ENCODE data around the gene SYNGR1. TPM values are rescaled to one million over a fixed set of nuclear protein-coding genes. Genes with fewer than 3 reads are reported as not detected.
"Not testable (repeated sequence)": the region's sequence is repeated elsewhere in the genome, so short reads cannot be mapped to it uniquely, and the experiment has no call there.

The SYNGR1 gene
- total RNA-seq, 5 donors from 2014 or later (not counting 1 experiment from before 2014, with no cell fraction given) = 1.1 to 4.3 (median 2.7) TPM

DNA sequence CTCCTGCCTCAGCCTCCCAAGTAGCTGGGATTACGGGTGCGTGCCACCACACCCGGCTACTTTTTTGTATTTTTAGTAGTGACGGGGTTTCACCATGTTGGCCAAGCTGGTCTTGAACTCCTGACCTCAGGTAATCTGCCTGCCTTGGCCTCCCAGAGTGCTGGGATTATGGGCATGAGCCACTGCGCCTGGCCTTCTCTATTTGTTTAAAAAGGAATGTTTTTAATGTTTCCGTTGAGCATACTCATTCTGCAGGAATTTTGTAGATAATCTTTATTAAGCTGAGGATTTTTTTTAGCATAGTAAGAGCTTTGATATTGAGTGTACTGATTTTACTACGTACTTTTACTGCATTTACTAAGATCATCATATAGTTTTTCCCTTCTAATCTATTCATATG lies 10.0 kb upstream of the SYNGR1 start:
- POLR2A ChIA-PET = interaction anchor here in 1 of 2 donors (0.8 kb wide), 1 partner anchor 150 kb away, joined by 9 read pairs; no protein-coding TSS in a partner anchor
- H3K27ac Mint-ChIP-seq; H3K36me3 ChIP-seq (ENCODE audit: control insufficient read depth in 2 of 2, extremely low read depth in 1 of 2, insufficient read depth in 1 of 2, low read length in 1 of 2); H3K4me3 ChIP-seq (ENCODE audit: control insufficient read depth in 1 of 2, extremely low read depth in 1 of 2, low read length in 1 of 2); H3K4me3 Mint-ChIP-seq; H3K4me1 ChIP-seq (ENCODE audit: control insufficient read depth in 1 of 2, extremely low read depth in 1 of 2, insufficient read depth in 2 of 2, low read length in 2 of 2); H3K27me3 Mint-ChIP-seq; DNase-seq; H3K27ac ChIP-seq (ENCODE audit: low read length); H3K9me3 Mint-ChIP-seq; H3K9me3 ChIP-seq; H3K4me1 Mint-ChIP-seq; ATAC-seq (replicated peaks in 1 of 4); H3K36me3 Mint-ChIP-seq: not testable (repeated sequence)
- WGBS (ENCODE audit: insufficient coverage) = 83% methylated on average over 4 of the region's 7 CpGs
- H3K27me3 ChIP-seq (replicated peaks in 1 of 2; ENCODE audit: control insufficient read depth in 2 of 2, extremely low read depth in 1 of 2, insufficient read depth in 2 of 2, low read length in 1 of 2) = peaks cover 0 to 10% of the 10 kb centered on the region in 2 experiments
- CTCF ChIA-PET = interaction anchor here in 1 of 2 donors (0.6 to 0.7 kb wide), 2 partner anchors 15 to 265 kb away, joined by 3 read pairs; no protein-coding TSS in a partner anchor

DNA sequence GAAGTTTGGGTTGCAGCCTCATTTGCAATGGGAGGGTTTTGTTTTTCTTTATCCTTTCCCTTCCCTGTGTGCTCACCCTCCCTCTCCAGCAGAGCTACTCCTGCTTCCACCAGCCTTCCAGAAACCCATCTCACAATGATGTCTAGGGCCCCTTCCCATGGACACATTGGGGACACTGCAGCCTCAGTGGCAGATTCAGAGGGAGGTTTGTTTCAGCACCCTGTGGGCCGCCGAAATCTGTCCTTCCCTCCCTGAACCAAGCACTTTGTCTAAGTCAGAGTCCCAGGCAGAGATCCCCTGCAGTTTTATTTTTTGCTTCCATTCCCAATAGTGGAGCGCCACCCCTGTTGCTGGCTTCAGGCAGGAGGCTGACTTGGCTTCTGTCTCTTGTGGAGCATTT lies 8.6 kb upstream of the SYNGR1 start:
- POLR2A ChIA-PET = interaction anchor here in 1 of 2 donors (0.7 kb wide), 1 partner anchor 1077 kb away, joined by 3 read pairs; no protein-coding TSS in a partner anchor
- ATAC-seq (replicated peaks in 1 of 4) = no peak

DNA sequence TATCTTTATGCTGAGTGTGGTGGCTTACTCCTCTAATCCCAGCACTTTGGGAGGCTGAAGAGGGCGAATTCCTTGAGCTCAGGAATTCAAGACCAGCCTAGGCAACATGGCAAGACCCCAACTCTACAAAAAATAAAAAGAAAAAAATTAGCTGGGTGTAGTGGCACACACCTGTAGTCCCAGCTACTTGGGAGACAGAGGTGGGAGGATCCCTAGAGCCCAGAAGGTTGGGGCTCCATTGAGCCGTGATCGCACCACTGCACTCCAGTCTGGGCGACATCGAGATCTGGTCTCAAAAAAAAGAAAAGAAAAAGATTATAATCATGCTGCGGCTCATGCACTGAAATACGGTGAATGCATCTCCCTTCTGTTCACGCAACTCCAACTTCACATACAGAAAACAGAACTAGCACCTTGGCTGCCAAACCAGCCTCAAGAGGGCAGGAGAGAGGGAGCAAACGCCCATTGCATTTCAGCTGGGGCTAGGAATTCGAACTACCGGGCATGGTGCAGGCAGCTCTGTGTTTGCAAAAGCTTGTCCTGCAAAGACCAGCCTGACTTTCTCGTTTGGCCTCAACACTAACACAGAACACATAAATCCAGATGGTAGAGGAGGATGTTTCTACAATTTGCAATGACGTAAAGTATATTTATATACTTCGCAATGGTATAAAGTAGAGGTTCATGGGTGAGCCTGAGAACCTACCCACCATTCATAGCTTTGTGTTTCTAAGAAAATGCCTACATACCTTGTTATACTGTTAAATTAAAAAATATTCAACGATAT lies 6.3 kb upstream of the SYNGR1 start:
- Histone ChIP-seq H3K4me3 (ENCODE audit: control insufficient read depth in 1 of 2, extremely low read depth in 1 of 2, low read length in 1 of 2) (no peak overlapping the region), H3K36me3 (ENCODE audit: control insufficient read depth in 2 of 2, extremely low read depth in 1 of 2, insufficient read depth in 1 of 2, low read length in 1 of 2) (no peaks in the 10 kb centered on the region), H3K4me1 (ENCODE audit: control insufficient read depth in 1 of 2, extremely low read depth in 1 of 2, insufficient read depth in 2 of 2, low read length in 2 of 2) (no peaks in the 10 kb centered on the region), H3K27ac (ENCODE audit: low read length) (no peak overlapping the region), H3K9me3 (no peaks in the 10 kb centered on the region), H3K27me3 (replicated peaks in 1 of 2; ENCODE audit: control insufficient read depth in 2 of 2, extremely low read depth in 1 of 2, insufficient read depth in 2 of 2, low read length in 1 of 2) (peaks cover 0 to 16% of the 10 kb centered on the region in 2 experiments)
- Mint-ChIP-seq H3K27ac (no peak overlapping the region), H3K4me3 (no peak overlapping the region), H3K27me3 (peaks cover 0 to 9% of the 10 kb centered on the region in 2 donors), H3K36me3 (no peaks in the 10 kb centered on the region), H3K9me3 (no peaks in the 10 kb centered on the region), H3K4me1 (peaks cover 4 to 7% (median 5%) of the 10 kb centered on the region in 3 donors)
- ChIA-PET POLR2A (interaction anchor here in 1 of 2 donors (0.5 kb wide), 1 partner anchor 10 kb away, joined by 6 read pairs; no protein-coding TSS in a partner anchor), CTCF (interaction anchor here (0.5 to 1.6 kb wide), 5 partner anchors 109 to 186 kb away, joined by 3 to 8 read pairs (median 3); no protein-coding TSS in a partner anchor)
- WGBS (ENCODE audit: insufficient coverage) = 0% methylated on average over 1 of the region's 15 CpGs
- ATAC-seq (replicated peaks in 1 of 4) = peak; percentile 81 to 90 (median 86)
- peak in 34 of 35 experiments; percentile 25 to 75 (median 53) for DNase-seq

More for the DNA sequence above, 8.6 kb upstream of the SYNGR1 start:
- Mint-ChIP-seq H3K36me3 (no peaks in the 10 kb centered on the region), H3K27me3 (peaks cover 0 to 9% of the 10 kb centered on the region in 2 donors), H3K4me1 (peaks cover 4 to 7% (median 5%) of the 10 kb centered on the region in 3 donors), H3K4me3 (no peak overlapping the region), H3K27ac (no peak overlapping the region), H3K9me3 (no peaks in the 10 kb centered on the region)
- H3K4me1 ChIP-seq (ENCODE audit: control insufficient read depth in 1 of 2, extremely low read depth in 1 of 2, insufficient read depth in 2 of 2, low read length in 2 of 2) = no peaks in the 10 kb centered on the region
- H3K36me3 ChIP-seq (ENCODE audit: control insufficient read depth in 2 of 2, extremely low read depth in 1 of 2, insufficient read depth in 1 of 2, low read length in 1 of 2) = no peaks in the 10 kb centered on the region
- no peak overlapping the region for H3K27ac ChIP-seq (ENCODE audit: low read length)
- CTCF ChIA-PET = no interaction called here
- DNase-seq = no peak
- peaks cover 0 to 8% of the 10 kb centered on the region in 2 experiments for H3K27me3 ChIP-seq (replicated peaks in 1 of 2; ENCODE audit: control insufficient read depth in 2 of 2, extremely low read depth in 1 of 2, insufficient read depth in 2 of 2, low read length in 1 of 2)
- 100% methylated on average over 2 of the region's 3 CpGs for WGBS (ENCODE audit: insufficient coverage)
- no peaks in the 10 kb centered on the region for H3K9me3 ChIP-seq
- H3K4me3 ChIP-seq (ENCODE audit: control insufficient read depth in 1 of 2, extremely low read depth in 1 of 2, low read length in 1 of 2) = no peak overlapping the region

DNA sequence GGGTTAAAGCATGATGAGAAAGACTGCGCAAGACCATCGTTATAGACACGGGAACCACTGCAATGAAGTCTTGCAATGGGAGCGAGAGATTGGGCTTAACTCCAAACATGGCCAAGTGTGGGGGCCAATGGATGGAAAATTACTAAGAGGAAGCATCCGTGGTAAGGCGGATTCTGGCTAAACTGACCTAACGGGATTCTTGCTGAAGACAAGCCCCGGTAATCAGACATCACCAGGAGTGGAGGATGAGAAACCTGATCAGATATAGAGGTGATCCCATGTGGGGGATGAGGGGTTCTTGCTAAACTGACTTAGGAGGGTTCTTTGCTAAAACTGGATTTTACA lies 5.8 kb upstream of the SYNGR1 start:
- H3K27me3 Mint-ChIP-seq = peaks cover 0 to 14% of the 10 kb centered on the region in 2 donors
- ATAC-seq (replicated peaks in 1 of 4) (no peak), DNase-seq (no peak)
- H3K4me3 Mint-ChIP-seq = no peak overlapping the region
- Histone ChIP-seq H3K4me3 (ENCODE audit: control insufficient read depth in 1 of 2, extremely low read depth in 1 of 2, low read length in 1 of 2) (no peak overlapping the region), H3K36me3 (ENCODE audit: control insufficient read depth in 2 of 2, extremely low read depth in 1 of 2, insufficient read depth in 1 of 2, low read length in 1 of 2) (no peaks in the 10 kb centered on the region), H3K27ac (ENCODE audit: low read length) (no peak overlapping the region), H3K27me3 (replicated peaks in 1 of 2; ENCODE audit: control insufficient read depth in 2 of 2, extremely low read depth in 1 of 2, insufficient read depth in 2 of 2, low read length in 1 of 2) (peaks cover 0 to 21% of the 10 kb centered on the region in 2 experiments), H3K9me3 (no peaks in the 10 kb centered on the region), H3K4me1 (ENCODE audit: control insufficient read depth in 1 of 2, extremely low read depth in 1 of 2, insufficient read depth in 2 of 2, low read length in 2 of 2) (peaks cover 0 to 4% of the 10 kb centered on the region in 2 experiments)
- H3K27ac Mint-ChIP-seq = no peak overlapping the region
- WGBS (ENCODE audit: insufficient coverage) = 84% methylated on average over 8 of the region's 8 CpGs
- ChIA-PET CTCF (interaction anchor here in 1 of 2 donors (0.8 to 1.6 kb wide), 2 partner anchors 170 to 185 kb away, joined by 3 to 8 read pairs; no protein-coding TSS in a partner anchor), POLR2A (no interaction called here)
- no peaks in the 10 kb centered on the region for H3K36me3 Mint-ChIP-seq
- peaks cover 6 to 11% (median 6%) of the 10 kb centered on the region in 3 donors for H3K4me1 Mint-ChIP-seq
- no peaks in the 10 kb centered on the region for H3K9me3 Mint-ChIP-seq

DNA sequence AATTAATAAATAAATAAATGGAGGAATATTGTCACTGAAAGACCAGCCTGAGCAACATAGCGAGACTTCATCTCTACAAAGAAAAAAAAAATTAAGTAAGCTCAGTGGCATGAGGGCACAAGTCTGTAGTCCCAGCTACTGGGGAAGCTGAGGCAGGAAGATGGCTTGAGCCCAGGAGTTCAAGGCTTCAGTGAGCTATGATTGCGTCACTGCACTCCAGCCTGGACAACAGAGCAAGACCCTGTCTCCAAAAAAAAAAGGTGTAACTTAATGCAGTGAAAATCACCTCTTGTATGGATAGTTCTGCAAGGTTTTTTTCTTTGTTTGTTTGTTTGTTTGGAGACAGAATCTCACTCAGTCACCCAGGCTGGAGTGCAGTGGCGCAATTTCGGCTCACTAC lies 4.6 kb upstream of the SYNGR1 start:
- H3K4me3 ChIP-seq (ENCODE audit: control insufficient read depth in 1 of 2, extremely low read depth in 1 of 2, low read length in 1 of 2) = no peak overlapping the region
- ChIA-PET CTCF (interaction anchor here in 1 of 2 donors (0.7 to 1.0 kb wide), 2 partner anchors 14 to 182 kb away, joined by 3 read pairs; no protein-coding TSS in a partner anchor), POLR2A (interaction anchor here (0.6 to 0.7 kb wide), 2 partner anchors 54 to 471 kb away, joined by 3 to 9 read pairs; partner anchors contain the start of gene TAB1 (in 1 of the 2))
- H3K4me3 Mint-ChIP-seq = no peak overlapping the region
- peaks cover 0 to 17% of the 10 kb centered on the region in 2 donors for H3K27me3 Mint-ChIP-seq
- no peaks in the 10 kb centered on the region for H3K9me3 ChIP-seq
- no peaks in the 10 kb centered on the region for H3K36me3 Mint-ChIP-seq
- peaks cover 0 to 30% of the 10 kb centered on the region in 2 experiments for H3K27me3 ChIP-seq (replicated peaks in 1 of 2; ENCODE audit: control insufficient read depth in 2 of 2, extremely low read depth in 1 of 2, insufficient read depth in 2 of 2, low read length in 1 of 2)
- peaks cover 4 to 10% of the 10 kb centered on the region in 2 experiments for H3K4me1 ChIP-seq (ENCODE audit: control insufficient read depth in 1 of 2, extremely low read depth in 1 of 2, insufficient read depth in 2 of 2, low read length in 2 of 2)
- DNase-seq (no peak), ATAC-seq (replicated peaks in 1 of 4) (no peak)
- H3K27ac ChIP-seq (ENCODE audit: low read length) = no peak overlapping the region
- WGBS (ENCODE audit: insufficient coverage) = 100% methylated on average over 2 of the region's 4 CpGs
- H3K36me3 ChIP-seq (ENCODE audit: control insufficient read depth in 2 of 2, extremely low read depth in 1 of 2, insufficient read depth in 1 of 2, low read length in 1 of 2) = no peaks in the 10 kb centered on the region
- H3K27ac Mint-ChIP-seq = no peak overlapping the region
- no peaks in the 10 kb centered on the region for H3K9me3 Mint-ChIP-seq
- H3K4me1 Mint-ChIP-seq = peaks cover 10 to 16% (median 11%) of the 10 kb centered on the region in 3 donors

DNA sequence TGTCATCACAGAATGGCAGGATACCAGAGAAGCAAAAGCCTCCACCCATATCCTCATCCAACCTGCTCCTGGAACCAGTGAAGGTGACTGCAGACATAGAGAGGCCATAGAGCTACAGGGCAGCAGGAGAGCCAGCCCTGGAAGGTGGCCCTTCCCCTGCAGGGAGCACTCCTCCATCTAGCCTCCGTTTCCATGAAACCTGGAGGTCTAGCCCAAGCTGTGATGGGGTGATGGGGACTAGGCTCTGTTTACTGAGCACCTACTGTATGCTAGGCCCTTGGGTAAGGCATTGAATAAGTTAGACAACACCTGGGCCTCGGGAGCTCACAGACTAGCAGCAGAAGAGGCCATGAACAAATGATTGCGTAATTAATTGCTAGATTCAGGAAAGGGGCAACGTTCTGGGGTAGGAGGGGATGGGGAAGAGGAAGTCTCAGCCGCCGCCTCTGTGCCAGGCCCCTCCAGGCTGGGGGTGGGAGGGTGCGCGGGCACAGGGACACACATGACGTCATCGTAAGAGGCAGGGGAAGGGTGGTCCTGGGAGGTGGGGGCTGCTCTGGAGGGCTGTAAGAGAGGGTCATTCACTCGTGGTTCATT lies 784 bp upstream of the SYNGR1 start:
- Mint-ChIP-seq H3K27ac (peak overlapping the region; percentile 20 to 69), H3K9me3 (no peaks in the 10 kb centered on the region), H3K36me3 (no peaks in the 10 kb centered on the region), H3K27me3 (peaks cover 0 to 16% of the 10 kb centered on the region in 2 donors), H3K4me1 (peaks cover 9 to 22% (median 10%) of the 10 kb centered on the region in 3 donors), H3K4me3 (peak overlapping the region; percentile 73 to 87 (median 83))
- peak overlapping the region; percentile 47 to 65 for H3K4me3 ChIP-seq (ENCODE audit: control insufficient read depth in 1 of 2, extremely low read depth in 1 of 2, low read length in 1 of 2)
- 43% methylated on average over 9 of the region's 11 CpGs for WGBS (ENCODE audit: insufficient coverage)
- H3K36me3 ChIP-seq (ENCODE audit: control insufficient read depth in 2 of 2, extremely low read depth in 1 of 2, insufficient read depth in 1 of 2, low read length in 1 of 2) = no peaks in the 10 kb centered on the region
- peak overlapping the region; percentile 55 for H3K27ac ChIP-seq (ENCODE audit: low read length)
- CTCF ChIA-PET = interaction anchor here in 1 of 2 donors (1.2 kb wide), 1 partner anchor 178 kb away, joined by 4 read pairs; no protein-coding TSS in a partner anchor
- no peaks in the 10 kb centered on the region for H3K9me3 ChIP-seq
- DNase-seq (peak in 4 of 35 experiments; percentile 4 to 32 (median 8)), ATAC-seq (replicated peaks in 1 of 4) (peak in 3 of 4 experiments; percentile 15 to 31 (median 18))
- H3K27me3 ChIP-seq (replicated peaks in 1 of 2; ENCODE audit: control insufficient read depth in 2 of 2, extremely low read depth in 1 of 2, insufficient read depth in 2 of 2, low read length in 1 of 2) = peaks cover 0 to 48% of the 10 kb centered on the region in 2 experiments
- POLR2A ChIA-PET = no interaction called here
- H3K4me1 ChIP-seq (ENCODE audit: control insufficient read depth in 1 of 2, extremely low read depth in 1 of 2, insufficient read depth in 2 of 2, low read length in 2 of 2) = peaks cover 7 to 34% of the 10 kb centered on the region in 2 experiments
